GM18519 (cell line): Measurements from ENCODE around the gene CORO2B.
"Not testable (repeated sequence)": the region's sequence is repeated elsewhere in the genome, so short reads cannot be mapped to it uniquely, and the experiment has no call there.

Experiments
- ATAC-seq: cut with Tn5 transposase; IDR thresholded peaks from one replicate; pipeline ENCODE4 v1.9.1; 2021; ENCODE audit warnings: mild to moderate bottlenecking, moderate library complexity; ENCODE audit not compliant: unreplicated experiment, low FRiP score

The CORO2B gene

DNA sequence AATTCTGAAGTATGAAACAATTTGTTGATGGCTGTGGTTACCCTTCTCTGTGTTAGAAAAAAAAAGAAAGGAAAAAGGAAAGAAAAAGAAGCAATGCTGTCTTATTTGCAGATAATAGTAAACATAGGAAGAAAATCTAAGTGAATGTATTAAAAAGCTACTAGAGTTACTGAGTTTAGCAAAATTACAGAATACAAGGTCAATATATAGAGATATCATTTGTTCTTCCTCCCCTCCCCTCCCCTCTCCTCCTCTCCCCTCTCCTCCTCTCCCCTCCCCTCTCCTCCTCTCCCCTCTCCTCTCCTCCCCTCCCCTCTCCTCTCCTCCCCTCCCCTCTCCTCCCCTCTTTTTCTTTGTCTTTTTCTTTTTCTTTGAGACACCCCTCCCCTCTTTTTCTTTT lies 172.8 kb downstream of the CORO2B start:
- ATAC-seq: no peak

DNA sequence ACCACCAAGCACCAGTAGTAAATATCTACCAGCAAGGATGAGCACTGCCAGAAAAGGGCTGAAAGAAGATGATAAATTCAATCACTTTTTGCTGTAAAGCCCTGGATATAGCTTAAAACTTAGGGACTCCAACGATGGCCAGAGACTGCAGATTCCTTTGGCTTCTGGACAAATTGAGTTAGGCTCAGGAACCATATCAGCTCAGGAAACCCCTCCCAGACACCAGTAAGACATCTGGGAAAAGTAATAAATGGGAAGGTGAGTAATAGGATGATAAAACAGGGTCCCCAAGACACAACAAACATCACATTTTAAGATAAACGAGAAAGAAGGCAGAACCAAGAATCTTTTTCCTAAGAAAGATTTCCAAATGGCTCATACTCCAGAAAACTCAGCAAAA lies 176.9 kb downstream of the CORO2B start:
- no peak for ATAC-seq

DNA sequence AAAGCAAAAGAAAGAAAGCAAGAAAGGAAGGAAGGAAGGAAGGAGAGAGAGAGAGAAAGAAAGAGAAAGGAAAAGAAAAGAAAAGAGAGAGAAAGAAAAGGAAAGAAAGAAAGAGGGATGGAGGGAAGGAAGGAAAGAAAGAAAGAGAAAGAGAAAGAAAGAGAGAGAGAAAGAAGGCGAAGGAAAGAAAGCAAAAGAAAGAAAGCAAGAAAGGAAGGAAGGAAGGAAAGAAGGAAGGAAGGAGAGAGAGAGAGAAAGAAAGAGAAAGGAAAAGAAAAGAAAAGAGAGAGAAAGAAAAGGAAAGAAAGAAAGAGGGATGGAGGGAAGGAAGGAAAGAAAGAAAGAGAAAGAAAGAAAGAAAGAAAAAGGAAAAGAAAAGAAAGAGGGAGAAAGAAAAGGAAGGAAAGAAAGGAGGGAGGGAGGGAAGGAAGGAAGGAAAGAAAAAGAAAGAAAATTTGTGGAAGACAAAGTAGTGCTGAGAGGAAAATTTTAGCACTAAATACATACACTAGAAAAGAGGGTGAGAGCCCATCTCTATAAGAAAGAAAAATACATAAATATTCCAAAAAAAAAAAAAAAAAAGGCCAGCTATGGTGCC lies 181.3 kb downstream of the CORO2B start:
- not testable (repeated sequence) for ATAC-seq

- no peak for ATAC-seq
Observed at GRCh38 chr15:68763063-68763462, 184.3 kb downstream of the CORO2B start.

- no peak for ATAC-seq
Observed at GRCh38 chr15:68764090-68764489, 185.3 kb downstream of the CORO2B start.

- no peak for ATAC-seq
Observed at GRCh38 chr15:68765602-68766368, 187.0 kb downstream of the CORO2B start.

- no peak for ATAC-seq
Observed at GRCh38 chr15:68767833-68768232, 189.0 kb downstream of the CORO2B start.

GRCh38 chr15:68768321-68768720 lies 189.5 kb downstream of the CORO2B start:
- ATAC-seq: no peak

GRCh38 chr15:68769702-68770101 lies 190.9 kb downstream of the CORO2B start:
- ATAC-seq: no peak

- ATAC-seq: no peak
Observed at GRCh38 chr15:68770216-68770615, 191.4 kb downstream of the CORO2B start.

DNA sequence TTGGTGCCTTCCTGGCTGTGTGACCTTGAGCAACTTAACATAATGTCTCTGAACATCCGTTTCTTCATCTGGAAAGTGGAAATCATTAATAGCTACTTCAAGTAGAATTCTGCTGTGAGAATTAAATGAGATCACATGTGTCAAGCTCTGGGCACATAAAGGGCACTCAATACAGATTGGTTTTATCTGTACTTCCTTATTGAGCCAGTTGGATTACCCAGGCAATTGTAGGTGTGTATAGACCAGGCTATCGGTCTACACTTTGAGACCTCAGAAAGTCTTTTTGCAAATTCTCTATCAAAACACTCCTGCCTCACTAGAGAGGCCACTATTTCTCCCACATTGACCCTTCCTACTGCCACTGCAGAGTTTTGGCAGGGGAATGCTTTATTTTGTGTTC lies 194.2 kb downstream of the CORO2B start:
- no peak for ATAC-seq

GRCh38 chr15:68774120-68774519 lies 195.3 kb downstream of the CORO2B start:
- no peak for ATAC-seq

GRCh38 chr15:68774521-68775235 lies 195.9 kb downstream of the CORO2B start:
- no peak for ATAC-seq

DNA sequence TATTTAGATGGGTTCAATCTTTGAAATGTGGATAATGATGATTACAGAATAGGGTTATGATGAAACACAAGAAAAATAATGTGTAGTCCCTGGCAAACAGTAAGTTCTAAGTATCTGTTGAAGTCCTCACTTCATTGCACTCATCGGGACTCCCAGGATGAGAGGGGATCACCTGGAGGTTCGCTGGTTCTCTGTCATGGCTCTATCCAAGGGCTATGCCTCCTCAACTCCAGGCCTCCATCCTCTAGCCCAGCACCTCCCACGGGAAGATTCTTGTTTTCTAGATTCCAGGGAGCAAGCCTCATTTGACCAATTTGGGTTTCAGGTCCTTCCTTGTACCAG lies 196.4 kb downstream of the CORO2B start:
- ATAC-seq: no peak

- no peak for ATAC-seq
Observed at GRCh38 chr15:68775671-68776476, 197.1 kb downstream of the CORO2B start.

GRCh38 chr15:68776477-68777270 lies 197.9 kb downstream of the CORO2B start:
- ATAC-seq: no peak
